Coronary artery (tissue), 2 donors: ENCODE results near the gene S1PR5.

Experiments used
- DNase-seq: peaks from one replicate; pipeline ENCODE4 v3.0.0-alpha.2; 2017; ENCODE audit warnings: low spot score
- H3K27ac ChIP-seq, 2 donors: fragments of 200-600 bp; sonication (generic); one replicate each; pipeline ENCODE4 v1.5.1; 2016 to 2019
- H3K4me3 ChIP-seq: fragments of 200-600 bp; sonication (generic); 2 replicates; pipeline ENCODE4 v1.5.1; 2016; ENCODE audit warnings: mild to moderate bottlenecking, moderate library complexity
- TF ChIP-seq, protein P1 (sequence below): fragments of 200-600 bp; sonication (generic); IDR thresholded peaks from one replicate; pipeline ENCODE4 v1.5.1; 2019; ENCODE audit warnings: antibody characterized with exemption

The S1PR5 gene

GRCh38 chr19:10514211-10515145, 2.8 kb downstream of the S1PR5 start:
- Histone ChIP-seq H3K4me3 (no peak overlapping the region), H3K27ac (no peak overlapping the region)
- DNase-seq: no peak
- TF ChIP-seq, protein P1, sequence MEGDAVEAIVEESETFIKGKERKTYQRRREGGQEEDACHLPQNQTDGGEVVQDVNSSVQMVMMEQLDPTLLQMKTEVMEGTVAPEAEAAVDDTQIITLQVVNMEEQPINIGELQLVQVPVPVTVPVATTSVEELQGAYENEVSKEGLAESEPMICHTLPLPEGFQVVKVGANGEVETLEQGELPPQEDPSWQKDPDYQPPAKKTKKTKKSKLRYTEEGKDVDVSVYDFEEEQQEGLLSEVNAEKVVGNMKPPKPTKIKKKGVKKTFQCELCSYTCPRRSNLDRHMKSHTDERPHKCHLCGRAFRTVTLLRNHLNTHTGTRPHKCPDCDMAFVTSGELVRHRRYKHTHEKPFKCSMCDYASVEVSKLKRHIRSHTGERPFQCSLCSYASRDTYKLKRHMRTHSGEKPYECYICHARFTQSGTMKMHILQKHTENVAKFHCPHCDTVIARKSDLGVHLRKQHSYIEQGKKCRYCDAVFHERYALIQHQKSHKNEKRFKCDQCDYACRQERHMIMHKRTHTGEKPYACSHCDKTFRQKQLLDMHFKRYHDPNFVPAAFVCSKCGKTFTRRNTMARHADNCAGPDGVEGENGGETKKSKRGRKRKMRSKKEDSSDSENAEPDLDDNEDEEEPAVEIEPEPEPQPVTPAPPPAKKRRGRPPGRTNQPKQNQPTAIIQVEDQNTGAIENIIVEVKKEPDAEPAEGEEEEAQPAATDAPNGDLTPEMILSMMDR: no peak

DNA sequence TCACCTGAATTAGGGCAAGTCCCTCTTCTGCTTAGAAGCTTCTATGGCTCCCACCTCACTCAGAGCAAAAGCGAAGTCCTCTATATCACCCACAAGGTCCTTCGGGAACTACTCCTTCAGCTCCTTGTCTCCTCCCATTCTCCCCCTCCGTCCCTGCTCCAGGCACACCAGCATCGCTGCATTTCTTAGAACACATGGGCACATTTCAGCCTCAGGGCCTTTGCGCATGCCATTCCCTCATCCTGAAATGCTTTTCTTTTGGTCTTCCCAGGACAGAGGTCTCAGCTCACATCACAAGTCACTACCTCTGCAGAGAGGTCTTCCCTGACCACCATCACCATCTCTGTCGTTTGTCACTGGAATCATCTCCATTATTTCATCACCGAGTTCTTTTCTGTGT, 4.0 kb downstream of the S1PR5 start:
- TF ChIP-seq, protein P1: no peak
- Histone ChIP-seq H3K27ac (no peak overlapping the region), H3K4me3 (no peak overlapping the region)
- DNase-seq: no peak

GRCh38 chr19:10510301-10510802, 6.9 kb downstream of the S1PR5 start:
- no peak for DNase-seq
- no peak overlapping the region for H3K4me3 ChIP-seq
- no peak overlapping the region for H3K27ac ChIP-seq
- TF ChIP-seq, protein P1: peak; percentile 59

DNA sequence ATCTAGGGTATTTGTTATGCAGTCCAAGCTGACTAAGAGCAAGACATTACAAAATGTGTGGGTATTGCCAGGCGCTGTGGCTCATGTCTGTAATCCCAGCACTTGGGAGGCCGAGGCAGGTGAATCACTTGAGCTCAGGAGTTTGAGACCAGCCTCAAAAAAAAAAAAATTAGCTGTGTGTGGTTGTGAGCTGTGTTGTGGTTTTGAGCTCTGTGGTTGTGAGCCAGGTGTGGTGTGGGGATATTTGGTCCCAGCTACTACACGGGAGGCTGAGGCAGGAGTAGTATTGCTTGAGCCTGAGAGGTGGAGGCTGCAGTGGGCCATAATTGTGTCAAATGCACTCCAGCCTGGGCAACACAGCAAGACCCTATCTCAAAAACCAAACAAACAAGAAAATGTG, 8.5 kb downstream of the S1PR5 start:
- TF ChIP-seq, protein P1: no peak
- H3K4me3 ChIP-seq: no peak overlapping the region
- no peak for DNase-seq
- H3K27ac ChIP-seq: no peak overlapping the region

GRCh38 chr19:10508036-10508435, 9.2 kb downstream of the S1PR5 start:
- no peak overlapping the region for H3K4me3 ChIP-seq
- no peak for DNase-seq
- no peak overlapping the region for H3K27ac ChIP-seq
- TF ChIP-seq, protein P1: no peak

DNA sequence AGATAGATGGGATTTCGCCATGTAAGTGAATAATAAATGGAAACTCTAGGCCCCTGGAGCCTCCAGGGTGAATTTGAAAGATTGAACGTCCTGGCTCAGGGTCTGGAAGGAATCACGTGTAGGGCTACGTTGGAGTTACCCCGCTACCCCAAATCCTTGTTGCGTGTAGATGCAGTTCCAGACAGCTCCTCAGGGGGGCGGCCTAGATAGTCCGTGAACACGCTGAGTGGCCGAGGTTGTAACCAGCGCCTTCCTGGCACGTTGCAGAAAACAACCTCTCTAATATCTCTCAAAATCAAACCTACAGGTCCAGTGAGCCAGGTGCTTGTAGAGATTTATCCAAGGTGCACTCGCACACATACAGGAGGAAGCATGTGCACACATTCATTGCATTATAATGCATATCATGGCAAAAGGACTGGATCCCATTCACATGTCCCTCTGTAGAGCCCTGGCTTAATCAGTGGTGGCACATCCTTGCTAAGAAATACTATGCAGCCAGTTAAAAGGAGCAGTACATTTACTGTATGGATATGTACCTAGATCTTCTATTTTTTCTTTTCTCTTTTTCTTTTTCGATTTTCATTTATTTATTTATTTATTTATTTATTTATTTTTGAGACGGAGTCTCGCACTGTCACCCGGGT, 11.5 kb downstream of the S1PR5 start:
- H3K27ac ChIP-seq: no peak overlapping the region
- TF ChIP-seq, protein P1: peak; percentile 61
- H3K4me3 ChIP-seq: no peak overlapping the region
- DNase-seq: no peak
